Measurements from ENCODE around the gene TTC33. TPM values are rescaled to one million over a fixed set of nuclear protein-coding genes. Genes with fewer than 3 reads are reported as not detected.

The TTC33 gene
- total RNA-seq, 2 donors from 2014 or later = 10.3 to 22.5 TPM

DNA sequence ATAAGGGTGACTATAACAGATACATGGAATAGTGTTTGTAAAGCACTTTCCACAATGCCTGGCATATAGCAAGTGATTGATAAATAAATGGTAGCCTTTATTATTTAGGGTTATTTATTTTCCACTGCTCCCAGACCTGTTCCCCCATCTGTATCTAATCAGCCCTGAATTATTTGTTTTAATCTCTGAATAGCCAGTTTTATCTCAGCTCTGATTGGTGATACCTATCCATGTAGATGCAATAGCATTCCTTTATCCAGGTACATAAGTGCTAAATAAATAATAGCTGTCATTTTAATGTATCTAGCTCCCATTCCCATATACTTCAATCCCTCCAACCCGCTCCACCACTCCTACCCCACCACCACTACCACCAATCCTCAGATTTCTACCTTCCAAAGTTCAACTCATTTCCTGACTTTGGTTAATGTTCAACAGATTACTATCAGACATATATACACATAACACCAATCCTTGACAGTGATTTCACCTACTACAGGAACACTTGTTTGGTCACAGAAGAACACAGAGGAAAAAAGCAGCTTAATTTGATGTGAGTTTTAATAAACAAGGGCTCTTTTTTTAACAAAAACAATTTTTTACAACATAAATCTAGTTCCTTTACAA is 28.4 kb upstream of the TTC33 start:
- ATAC-seq (ENCODE audit: insufficient number of reproducible peaks, low FRiP score, low read depth) = no peak
- TF ChIP-seq, protein P1, sequence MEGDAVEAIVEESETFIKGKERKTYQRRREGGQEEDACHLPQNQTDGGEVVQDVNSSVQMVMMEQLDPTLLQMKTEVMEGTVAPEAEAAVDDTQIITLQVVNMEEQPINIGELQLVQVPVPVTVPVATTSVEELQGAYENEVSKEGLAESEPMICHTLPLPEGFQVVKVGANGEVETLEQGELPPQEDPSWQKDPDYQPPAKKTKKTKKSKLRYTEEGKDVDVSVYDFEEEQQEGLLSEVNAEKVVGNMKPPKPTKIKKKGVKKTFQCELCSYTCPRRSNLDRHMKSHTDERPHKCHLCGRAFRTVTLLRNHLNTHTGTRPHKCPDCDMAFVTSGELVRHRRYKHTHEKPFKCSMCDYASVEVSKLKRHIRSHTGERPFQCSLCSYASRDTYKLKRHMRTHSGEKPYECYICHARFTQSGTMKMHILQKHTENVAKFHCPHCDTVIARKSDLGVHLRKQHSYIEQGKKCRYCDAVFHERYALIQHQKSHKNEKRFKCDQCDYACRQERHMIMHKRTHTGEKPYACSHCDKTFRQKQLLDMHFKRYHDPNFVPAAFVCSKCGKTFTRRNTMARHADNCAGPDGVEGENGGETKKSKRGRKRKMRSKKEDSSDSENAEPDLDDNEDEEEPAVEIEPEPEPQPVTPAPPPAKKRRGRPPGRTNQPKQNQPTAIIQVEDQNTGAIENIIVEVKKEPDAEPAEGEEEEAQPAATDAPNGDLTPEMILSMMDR (IDR thresholded peaks at IDR 0.05) = no peak
- H3K27ac ChIP-seq = no peak overlapping the region
- H3K4me3 ChIP-seq = no peak overlapping the region
- no peaks in the 10 kb centered on the region for H3K36me3 ChIP-seq
- H3K4me1 ChIP-seq (ENCODE audit: control insufficient read depth in 1 of 2, low read depth in 2 of 2) = peaks cover 11 to 22% of the 10 kb centered on the region in 2 donors
- no peak for DNase-seq (ENCODE audit: low spot score)
- no peaks in the 10 kb centered on the region for H3K9me3 ChIP-seq
- no peaks in the 10 kb centered on the region for H3K27me3 ChIP-seq (replicated peaks; ENCODE audit: insufficient read depth)

DNA sequence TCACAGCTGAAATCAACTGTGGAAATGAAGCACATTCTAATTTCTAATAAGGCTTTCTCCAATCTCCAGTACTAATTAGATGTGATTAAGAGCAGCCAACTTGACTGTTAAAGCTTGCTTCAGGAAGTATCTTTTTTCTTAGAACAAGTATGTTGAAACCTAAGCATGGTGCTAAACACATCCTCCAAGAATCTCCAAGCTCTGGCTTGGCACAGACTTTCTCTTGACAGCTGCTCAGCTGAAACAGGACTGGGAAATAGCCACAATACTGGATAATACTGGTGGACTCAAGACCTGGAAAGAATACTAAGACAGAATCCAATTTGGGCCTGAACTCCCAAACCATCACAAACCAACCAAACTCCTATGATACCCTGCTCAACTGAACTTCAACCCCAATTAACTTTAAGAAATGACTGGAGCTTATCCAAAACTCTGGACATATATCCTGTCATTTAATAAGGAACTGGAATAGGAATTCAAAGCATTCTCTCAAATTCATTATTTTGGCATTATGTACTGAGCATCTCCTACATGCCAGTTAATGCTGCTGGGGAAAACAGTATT is 26.2 kb upstream of the TTC33 start:
- peaks cover 3% of the 10 kb centered on the region for H3K36me3 ChIP-seq
- peaks cover 11 to 22% of the 10 kb centered on the region in 2 donors for H3K4me1 ChIP-seq (ENCODE audit: control insufficient read depth in 1 of 2, low read depth in 2 of 2)
- TF ChIP-seq, protein P1 (IDR thresholded peaks at IDR 0.05) = no peak
- H3K27me3 ChIP-seq (replicated peaks; ENCODE audit: insufficient read depth) = no peaks in the 10 kb centered on the region
- no peak for ATAC-seq (ENCODE audit: insufficient number of reproducible peaks, low FRiP score, low read depth)
- DNase-seq (ENCODE audit: low spot score) = no peak
- H3K4me3 ChIP-seq = no peak overlapping the region
- no peak overlapping the region for H3K27ac ChIP-seq
- H3K9me3 ChIP-seq = no peaks in the 10 kb centered on the region

DNA sequence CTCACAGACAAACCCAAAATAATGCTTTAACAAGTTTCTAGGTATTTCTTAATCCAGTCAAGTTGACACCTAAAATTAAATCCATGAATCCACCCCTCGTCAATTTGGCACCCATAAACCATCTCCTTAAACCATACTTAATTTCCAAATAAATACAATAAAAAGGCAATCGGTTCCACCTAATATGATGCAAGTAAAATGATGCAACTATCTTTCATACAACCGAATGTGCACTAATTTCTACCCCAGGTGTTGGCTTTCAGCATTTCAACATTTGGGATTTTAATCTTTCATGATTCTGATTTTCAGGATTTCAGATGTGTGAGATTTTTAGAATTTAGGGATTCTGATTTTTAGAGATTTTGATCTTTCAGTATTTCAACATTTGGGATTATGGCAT is 25.1 kb upstream of the TTC33 start:
- H3K9me3 ChIP-seq = no peaks in the 10 kb centered on the region
- peaks cover 9% of the 10 kb centered on the region for H3K36me3 ChIP-seq
- H3K27ac ChIP-seq = no peak overlapping the region
- DNase-seq (ENCODE audit: low spot score) (no peak), ATAC-seq (ENCODE audit: insufficient number of reproducible peaks, low FRiP score, low read depth) (no peak)
- no peaks in the 10 kb centered on the region for H3K27me3 ChIP-seq (replicated peaks; ENCODE audit: insufficient read depth)
- no peak overlapping the region for H3K4me3 ChIP-seq
- TF ChIP-seq, protein P1 (IDR thresholded peaks at IDR 0.05) = no peak
- H3K4me1 ChIP-seq (ENCODE audit: control insufficient read depth in 1 of 2, low read depth in 2 of 2) = peaks cover 12 to 22% of the 10 kb centered on the region in 2 donors

DNA sequence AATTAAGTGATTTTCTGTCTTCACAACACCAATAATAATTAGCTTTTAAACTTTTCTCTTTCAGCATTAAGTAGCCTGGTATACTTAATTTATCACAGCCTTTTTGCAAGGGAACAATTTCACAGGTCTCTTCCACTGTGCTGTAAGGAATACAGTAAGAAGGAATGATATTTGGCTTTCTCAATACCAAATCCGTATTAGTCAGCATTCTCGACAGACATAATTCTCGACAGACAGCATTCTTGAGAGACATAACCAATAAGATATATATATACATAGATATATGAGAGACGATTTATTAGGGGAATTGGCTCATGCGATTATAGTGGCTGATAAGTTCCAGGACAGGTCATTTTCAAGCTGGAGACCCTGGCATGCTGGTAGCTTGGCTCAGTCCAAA is 24.4 kb upstream of the TTC33 start:
- Histone ChIP-seq H3K27me3 (replicated peaks; ENCODE audit: insufficient read depth) (no peaks in the 10 kb centered on the region), H3K27ac (no peak overlapping the region), H3K4me3 (no peak overlapping the region), H3K36me3 (peaks cover 15% of the 10 kb centered on the region), H3K9me3 (no peaks in the 10 kb centered on the region), H3K4me1 (ENCODE audit: control insufficient read depth in 1 of 2, low read depth in 2 of 2) (peaks cover 15 to 22% of the 10 kb centered on the region in 2 donors)
- no peak for ATAC-seq (ENCODE audit: insufficient number of reproducible peaks, low FRiP score, low read depth)
- TF ChIP-seq, protein P1 (IDR thresholded peaks at IDR 0.05) = no peak
- DNase-seq (ENCODE audit: low spot score) = no peak

DNA sequence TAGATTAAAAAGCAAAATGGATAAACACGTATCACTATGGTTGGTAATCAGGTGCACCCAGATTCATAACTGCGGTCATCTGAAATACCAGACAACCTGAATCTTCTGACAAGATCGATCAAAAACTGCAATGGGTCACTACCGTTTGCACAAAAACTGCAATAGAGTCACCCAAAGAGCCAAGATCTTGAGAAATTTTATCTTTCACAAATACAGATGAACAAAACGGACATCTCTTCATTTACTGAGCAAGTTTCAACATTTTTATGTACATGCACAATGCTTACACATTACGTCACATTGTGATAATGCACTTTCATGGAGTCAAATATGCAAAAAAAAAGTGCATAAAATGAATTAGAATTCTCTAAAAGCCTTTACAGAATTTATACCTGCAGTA is 23.8 kb upstream of the TTC33 start:
- DNase-seq (ENCODE audit: low spot score) (no peak), ATAC-seq (ENCODE audit: insufficient number of reproducible peaks, low FRiP score, low read depth) (no peak)
- Histone ChIP-seq H3K4me1 (ENCODE audit: control insufficient read depth in 1 of 2, low read depth in 2 of 2) (peaks cover 13 to 22% of the 10 kb centered on the region in 2 donors), H3K9me3 (no peaks in the 10 kb centered on the region), H3K4me3 (no peak overlapping the region), H3K27me3 (replicated peaks; ENCODE audit: insufficient read depth) (no peaks in the 10 kb centered on the region), H3K36me3 (peaks cover 21% of the 10 kb centered on the region), H3K27ac (no peak overlapping the region)
- TF ChIP-seq, protein P1 (IDR thresholded peaks at IDR 0.05) = no peak
